Measurements from ENCODE around the gene MAP4K1. TPM values are rescaled to one million over a fixed set of nuclear protein-coding genes. Genes with fewer than 3 reads are reported as not detected.

The MAP4K1 gene
- total RNA-seq, 4 donors from 2014 or later = 2.3 to 7.1 (median 5.1) TPM

GRCh38 chr19:38542040-38542439, 75.7 kb downstream of the MAP4K1 start:
- TF ChIP-seq CTCF (IDR thresholded peaks at IDR 0.05; ENCODE audit: low read depth) = no peak

- no peak for TF ChIP-seq CTCF (IDR thresholded peaks at IDR 0.05; ENCODE audit: low read depth)
Observed at GRCh38 chr19:38539751-38540150, 78.0 kb downstream of the MAP4K1 start.

- no peak for TF ChIP-seq CTCF (IDR thresholded peaks at IDR 0.05; ENCODE audit: low read depth)
Observed at GRCh38 chr19:38538793-38539528, 78.8 kb downstream of the MAP4K1 start.

GRCh38 chr19:38538386-38538785, 79.4 kb downstream of the MAP4K1 start:
- TF ChIP-seq CTCF (IDR thresholded peaks at IDR 0.05; ENCODE audit: low read depth) = no peak

Other genes starting within 250 kb of the MAP4K1 start
- gene PSMD8, start 243.4 kb downstream of the MAP4K1 start, total RNA-seq = 100 to 1,000 TPM; 242 to 452 (median 398) TPM
- gene GGN, start 229.9 kb downstream of the MAP4K1 start, total RNA-seq = not detected
- 1 to 10 TPM in 1 of 4 donors, under 1 TPM in 1, not detected in 2; 0.22 to 1.1 TPM for gene SPRED3, start 229.3 kb downstream of the MAP4K1 start, total RNA-seq
- gene FAM98C, start 214.9 kb downstream of the MAP4K1 start, total RNA-seq = 10 to 100 TPM in 3 of 4 donors, 1 to 10 TPM in 1; 4.1 to 24.7 (median 20.1) TPM
- gene RASGRP4, start 191.7 kb downstream of the MAP4K1 start, total RNA-seq = 10 to 100 TPM in 2 of 4 donors, 1 to 10 TPM in 2; 5.5 to 13.1 (median 9.1) TPM
- 1 to 10 TPM; 1.5 to 8.8 (median 4.4) TPM for gene RYR1, start 184.3 kb downstream of the MAP4K1 start, total RNA-seq
- 100 to 1,000 TPM; 405 to 531 (median 443) TPM for gene EIF3K, start 1.2 kb upstream of the MAP4K1 start, total RNA-seq
- gene ACTN4, start 29.7 kb upstream of the MAP4K1 start, total RNA-seq = 100 to 1,000 TPM; 179 to 258 (median 186) TPM
- 1 to 10 TPM in 1 of 4 donors, under 1 TPM in 2, not detected in 1; 0.57 to 1.8 (median 0.68) TPM for gene CAPN12, start 126.5 kb upstream of the MAP4K1 start, total RNA-seq
- gene LGALS7, start 155.6 kb upstream of the MAP4K1 start, total RNA-seq = not detected
- not detected for gene LGALS7B, start 171.2 kb upstream of the MAP4K1 start, total RNA-seq
- 1 to 10 TPM in 3 of 4 donors, not detected in 1; 1.9 to 4.5 (median 4.4) TPM for gene LGALS4, start 195.0 kb upstream of the MAP4K1 start, total RNA-seq
- gene ECH1, start 213.8 kb upstream of the MAP4K1 start, total RNA-seq = 100 to 1,000 TPM; 103 to 333 (median 136) TPM
- gene HNRNPL, start 232.0 kb upstream of the MAP4K1 start, total RNA-seq = 100 to 1,000 TPM; 109 to 161 (median 141) TPM

Data from subcutaneous adipose tissue (tissue), 4 donors.